OCI-LY7 (cell line): Measurements from ENCODE around the gene SLC5A11. TPM values are rescaled to one million over a fixed set of nuclear protein-coding genes. Genes with fewer than 3 reads are reported as not detected.

Source experiments
- Bru-seq: library from RNA; stranded (reverse); fragments of 400-500 nt; gene quantifications from one replicate; lab custom pipeline; 2021; lab: Mats Ljungman, UMichigan
- BruChase-seq, 2 experiments: library from RNA; stranded (reverse); fragments of 400-500 nt; gene quantifications; one replicate each; lab custom pipeline; 2021; lab: Mats Ljungman, UMichigan
- BruUV-seq: library from RNA; stranded (reverse); fragments of 400-500 nt; replicated peaks from 2 replicates; lab custom pipeline; 2021; lab: Mats Ljungman, UMichigan
- CTCF ChIA-PET: fragments of 300-600 bp; sonication (Branson Sonifier 250); formaldehyde crosslinking; loops from one replicate; lab custom pipeline; 2022; ENCODE audit warnings: antibody characterized with exemption; ENCODE audit not compliant: unreplicated experiment; lab: Charles Lee
- POLR2A ChIA-PET: fragments of 300-600 bp; sonication (Branson Sonifier 250); formaldehyde crosslinking; loops from one replicate; lab custom pipeline; 2022; ENCODE audit warnings: antibody characterized with exemption; lab: Charles Lee
- DNase-seq: peaks from one replicate; pipeline ENCODE4 v3.0.0-alpha.2; 2015; ENCODE audit warnings: low spot score
- H2AFZ ChIP-seq: fragments of 200-600 bp; sonication (generic), shearing (Covaris generic); 2 replicates; pipeline ENCODE4 v1.6.1; 2014; ENCODE audit warnings: mild to moderate bottlenecking, antibody characterized with exemption, low read length, moderate library complexity
- H3K27ac ChIP-seq: fragments of 200-600 bp; sonication (generic); 2 replicates; pipeline ENCODE4 v1.5.1; 2014; ENCODE audit warnings: mixed run types, low read depth, mild to moderate bottlenecking, moderate library complexity, low read length, inconsistent platforms; ENCODE audit not compliant: poor library complexity, severe bottlenecking
- H3K36me3 ChIP-seq: fragments of 200-600 bp; sonication (generic); 2 replicates; pipeline ENCODE4 v1.6.1; 2014; ENCODE audit warnings: mild to moderate bottlenecking, antibody characterized with exemption, low read length, moderate library complexity, mixed read lengths; ENCODE audit not compliant: insufficient read depth
- H3K4me1 ChIP-seq: fragments of 200-600 bp; sonication (generic); 2 replicates; pipeline ENCODE4 v1.5.1; 2014; ENCODE audit warnings: mild to moderate bottlenecking, low read length; ENCODE audit not compliant: insufficient read depth, poor library complexity, severe bottlenecking
- H3K4me2 ChIP-seq: fragments of 200-600 bp; sonication (generic); 2 replicates; pipeline ENCODE4 v1.6.1; 2014; ENCODE audit warnings: mild to moderate bottlenecking, low read length
- H3K4me3 ChIP-seq: fragments of 200-600 bp; sonication (generic); 2 replicates; pipeline ENCODE4 v1.5.1; 2014; ENCODE audit warnings: mild to moderate bottlenecking, low read depth, low read length; ENCODE audit not compliant: poor library complexity, severe bottlenecking
- H3K79me2 ChIP-seq: fragments of 200-600 bp; sonication (generic); 2 replicates; pipeline ENCODE4 v1.6.1; 2016; ENCODE audit warnings: low read depth, mild to moderate bottlenecking, low read length, moderate library complexity, mixed read lengths; ENCODE audit not compliant: insufficient read depth
- H3K9me2 ChIP-seq: fragments of 200-600 bp; sonication (generic); 2 replicates; pipeline ENCODE4 v1.6.1; 2016; ENCODE audit warnings: mild to moderate bottlenecking, low read length, mixed read lengths; ENCODE audit not compliant: insufficient read depth
- H3K9me3 ChIP-seq: fragments of 200-600 bp; sonication (generic); 2 replicates; pipeline ENCODE4 v1.6.1; 2014; ENCODE audit warnings: mild to moderate bottlenecking, mixed run types, low read length, mixed read lengths
- H4K20me1 ChIP-seq: fragments of 200-600 bp; sonication (generic); 2 replicates; pipeline ENCODE4 v1.6.1; 2014; ENCODE audit warnings: mild to moderate bottlenecking, antibody characterized with exemption, low read length, moderate library complexity, mixed read lengths; ENCODE audit not compliant: insufficient read depth
- CTCF ChIP-seq: fragments of 200-600 bp; sonication (generic); conservative IDR thresholded peaks from 2 replicates; pipeline ENCODE4 v1.5.1; 2014; ENCODE audit warnings: mild to moderate bottlenecking, antibody characterized with exemption, low read length, moderate library complexity, mixed read lengths
- EZH2phosphoT487 ChIP-seq: fragments of 200-600 bp; sonication (generic); IDR thresholded peaks from 2 replicates; pipeline ENCODE4 v1.6.1; 2018; ENCODE audit warnings: low read depth, borderline replicate concordance, mild to moderate bottlenecking, mixed run types, antibody characterized with exemption, low read length, moderate library complexity, mixed read lengths
- intact Hi-C: fragments of 100-400 bp; cut with micrococcal nuclease; formaldehyde crosslinking; loops from one replicate; pipeline ENCODE4 v1.10.0; 2022; ENCODE audit not compliant: unreplicated experiment
- long read RNA-seq: library from polyadenylated mRNA; stranded (forward); transcript quantifications from one replicate; pipeline ENCODE4 v2.0.0, GENCODE V29; 2022
- total RNA-seq, 2 experiments: library from RNA; depleted of rRNA in 1 of 2; stranded (reverse); fragments of >200 nt in 1 of 2; shearing (Covaris generic) in 1 of 2; gene quantifications; 2 replicates each; pipeline ENCODE4 v1.2.3, GENCODE V29; 2014 to 2022

Gene SLC5A11
- total RNA-seq (2014; rRNA removed; shearing (Covaris generic)) (0.51 and 1.0 TPM in 2 replicates), total RNA-seq (2022) (0.61 and 1.0 TPM in 2 replicates), Bru-seq, nascent RNA (percentile 24 among the genes with signal in this experiment), BruChase-seq, experiment 1, labeled RNA remaining after a 6-hour chase (percentile 26 among the genes with signal in this experiment), BruChase-seq, experiment 2, labeled RNA remaining after a 2-hour chase (percentile 27 among the genes with signal in this experiment)
- long read RNA-seq: 0 reads

GRCh38 chr16:24845726-24846547 is at the start of gene SLC5A11:
SLC5A11 (plus strand) TSS chr16:24845963; CDS start chr16:24858644, 12,681 bp downstream.
- H3K9me2 ChIP-seq: no peaks in the 10 kb centered on the region
- intact Hi-C loops: no loop called here
- ChIA-PET POLR2A (interaction anchor here (0.6 kb wide), 1 partner anchor 210 kb away, joined by 4 read pairs; no protein-coding TSS in a partner anchor), CTCF (no interaction called here)
- H2AFZ ChIP-seq: no peak within 1 kb of the TSS
- BruUV-seq: no TSS peak
- H3K4me1 ChIP-seq: no peaks in the 10 kb centered on the region
- no peaks in the 10 kb centered on the region for H3K9me3 ChIP-seq
- TF ChIP-seq CTCF (no peak), EZH2phosphoT487 (no peak)
- H3K4me2 ChIP-seq: no peak within 1 kb of the TSS
- H4K20me1 ChIP-seq: no peaks in the 10 kb centered on the region
- H3K4me3 ChIP-seq: no peak within 1 kb of the TSS
- no peaks in the 10 kb centered on the region for H3K36me3 ChIP-seq
- DNase-seq: no peak
- no peak within 1 kb of the TSS for H3K27ac ChIP-seq
- H3K79me2 ChIP-seq: no peaks in the 10 kb centered on the region

- no peaks in the 10 kb centered on the region for H4K20me1 ChIP-seq
- intact Hi-C loops: no loop called here
- H3K79me2 ChIP-seq: no peaks in the 10 kb centered on the region
- H3K36me3 ChIP-seq: peaks cover 99% of the 10 kb centered on the region
- no peaks in the 10 kb centered on the region for H3K9me2 ChIP-seq
- no peak for DNase-seq
- H2AFZ ChIP-seq: no peak overlapping the region
- no peaks in the 10 kb centered on the region for H3K9me3 ChIP-seq
- no TSS peak for BruUV-seq
- H3K27ac ChIP-seq: no peak overlapping the region
- ChIA-PET CTCF (no interaction called here), POLR2A (interaction anchor here (0.7 to 1.6 kb wide), 3 partner anchors 18 to 297 kb away, joined by 3 read pairs; no protein-coding TSS in a partner anchor)
- TF ChIP-seq EZH2phosphoT487 (no peak), CTCF (no peak)
- H3K4me1 ChIP-seq: no peaks in the 10 kb centered on the region
- no peak overlapping the region for H3K4me2 ChIP-seq
- H3K4me3 ChIP-seq: no peak overlapping the region
Measured at GRCh38 chr16:24800586-24800985, 45.2 kb upstream of the SLC5A11 start.
